Testis (tissue), 3 donors: ENCODE measurements around the gene C19orf25. TPM values are rescaled to one million over a fixed set of nuclear protein-coding genes. Genes with fewer than 3 reads are reported as not detected.

ENCODE experiments used
- DNase-seq: peaks from one replicate; pipeline ENCODE4 v3.0.0-alpha.2; 2019
- H3K27ac ChIP-seq, 2 donors: fragments of 200-600 bp; sonication (generic); one replicate each; pipeline ENCODE4 v1.5.1; 2019
- H3K27me3 ChIP-seq: fragments of 200-600 bp; sonication (generic); one replicate; pipeline ENCODE4 v1.5.1; 2019
- H3K36me3 ChIP-seq: fragments of 200-600 bp; sonication (generic); one replicate; pipeline ENCODE4 v1.5.1; 2017; ENCODE audit warnings: low read depth; ENCODE audit errors: missing control alignments
- H3K4me1 ChIP-seq: fragments of 200-600 bp; sonication (generic); one replicate; pipeline ENCODE4 v1.5.1; 2019
- H3K4me3 ChIP-seq, 2 donors: fragments of 200-600 bp; sonication (generic); one replicate each; pipeline ENCODE4 v1.5.1; 2017 to 2019
- H3K9me3 ChIP-seq: fragments of 200-600 bp; sonication (generic); one replicate; pipeline ENCODE4 v1.5.1; 2017
- POLR2A ChIP-seq: fragments of 450-650 bp; IDR thresholded peaks from one replicate; pipeline ENCODE4 v1.6.1; 2017; ENCODE audit warnings: antibody characterized with exemption, mild to moderate bottlenecking, moderate library complexity
- WGBS, 2 donors: methylation state at CpG; one replicate each; pipeline ENCODE4 v1.1.5; 2018; 5-methylcytosine and 5-hydroxymethylcytosine counted together
- intact Hi-C: fragments of 100-400 bp; cut with DNase I; formaldehyde crosslinking; loops from one replicate; pipeline ENCODE4 v1.15.1; 2023; ENCODE audit warnings: low total_unique reads
- polyA plus RNA-seq: library from polyadenylated mRNA; stranded (reverse); fragments of 350-450 nt; fragmentation: Illumina TruSeq; extraction: RNeasy Lipid Tissue Mini Kit (QIAGEN cat#74804); gene quantifications from one replicate; pipeline ENCODE4 v1.2.3, GENCODE V29; 2014; ENCODE audit warnings: low read depth, low replicate concordance; ENCODE audit not compliant: insufficient read depth
- total RNA-seq, 2 donors: library from RNA; depleted of rRNA; stranded (reverse); fragments of >200 nt; gene quantifications; one replicate each; pipeline ENCODE4 v1.2.3, GENCODE V29; 2016
- TF ChIP-seq, protein P1 (sequence below), 3 experiments: fragments of 450-650 bp in 2 of 3; fragments of 200-600 bp in 1 of 3; sonication (generic) in 1 of 3; IDR thresholded peaks; one replicate each; pipeline ENCODE4 v1.5.1; 2016 to 2019; ENCODE audit warnings: antibody characterized with exemption in 3 of 3, mild to moderate bottlenecking in 2 of 3, moderate library complexity in 1 of 3

The C19orf25 gene
- total and polyA plus RNA-seq, 3 donors from 2014 or later = 39.3 to 72.5 (median 55.4) TPM

DNA sequence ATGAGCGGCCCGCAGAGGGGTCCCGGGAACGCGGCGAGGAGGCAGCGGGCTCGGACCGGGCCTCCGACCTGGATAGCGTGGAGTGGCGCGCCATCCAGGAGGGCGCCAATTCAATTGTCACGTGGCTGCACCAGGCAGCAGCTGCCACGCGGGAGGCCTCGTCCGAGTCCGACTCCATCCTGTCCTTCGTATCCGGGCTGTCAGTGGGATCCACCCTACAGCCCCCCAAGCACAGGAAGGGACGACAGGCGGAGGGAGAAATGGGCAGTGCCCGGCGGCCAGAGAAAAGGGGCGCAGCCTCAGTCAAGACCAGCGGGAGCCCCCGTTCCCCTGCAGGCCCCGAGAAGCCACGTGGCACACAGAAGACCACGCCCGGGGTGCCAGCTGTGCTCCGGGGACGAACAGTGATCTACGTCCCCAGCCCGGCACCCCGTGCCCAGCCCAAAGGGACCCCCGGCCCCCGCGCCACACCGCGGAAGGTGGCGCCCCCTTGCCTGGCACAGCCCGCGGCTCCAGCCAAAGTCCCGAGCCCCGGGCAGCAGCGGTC, 10.7 kb downstream of the C19orf25 start:
- no peak for DNase-seq
- 37 to 64% methylated on average over 5 to 48 of the region's 49 CpGs for WGBS, 2 donors

DNA sequence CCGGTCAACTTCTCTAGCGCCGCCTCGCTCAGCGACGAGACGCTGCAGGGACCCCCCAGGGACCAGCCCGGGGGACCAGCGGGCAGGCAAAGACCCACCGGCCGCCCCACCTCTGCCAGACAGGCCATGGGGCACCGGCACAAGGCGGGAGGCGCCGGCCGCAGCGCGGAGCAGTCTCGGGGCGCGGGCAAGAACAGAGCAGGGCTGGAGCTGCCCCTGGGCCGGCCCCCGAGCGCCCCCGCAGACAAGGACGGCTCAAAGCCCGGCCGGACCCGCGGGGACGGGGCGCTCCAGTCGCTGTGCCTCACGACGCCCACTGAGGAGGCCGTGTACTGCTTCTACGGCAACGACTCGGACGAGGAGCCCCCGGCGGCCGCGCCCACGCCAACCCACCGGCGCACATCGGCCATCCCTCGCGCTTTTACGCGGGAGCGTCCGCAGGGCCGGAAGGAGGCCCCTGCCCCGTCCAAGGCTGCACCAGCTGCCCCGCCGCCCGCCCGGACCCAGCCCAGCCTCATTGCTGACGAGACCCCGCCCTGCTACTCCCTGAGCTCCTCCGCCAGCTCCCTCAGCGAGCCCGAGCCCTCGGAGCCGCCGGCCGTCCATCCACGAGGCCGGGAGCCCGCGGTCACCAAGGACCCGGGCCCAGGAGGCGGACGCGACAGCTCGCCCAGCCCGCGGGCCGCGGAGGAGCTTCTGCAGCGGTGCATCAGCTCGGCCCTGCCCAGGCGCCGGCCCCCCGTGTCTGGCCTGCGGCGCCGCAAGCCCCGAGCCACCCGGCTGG, 11.3 kb downstream of the C19orf25 start:
- Histone ChIP-seq H3K27ac (no peak overlapping the region), H3K4me1 (peaks cover 24% of the 10 kb centered on the region), H3K27me3 (no peaks in the 10 kb centered on the region), H3K4me3 (peak overlapping the region in 1 of 2 donors; percentile 10), H3K9me3 (no peaks in the 10 kb centered on the region), H3K36me3 (no peaks in the 10 kb centered on the region)
- WGBS, 2 donors = 49 to 61% methylated on average over 23 to 92 of the region's 92 CpGs
- TF ChIP-seq POLR2A = no peak
- TF ChIP-seq, protein P1, sequence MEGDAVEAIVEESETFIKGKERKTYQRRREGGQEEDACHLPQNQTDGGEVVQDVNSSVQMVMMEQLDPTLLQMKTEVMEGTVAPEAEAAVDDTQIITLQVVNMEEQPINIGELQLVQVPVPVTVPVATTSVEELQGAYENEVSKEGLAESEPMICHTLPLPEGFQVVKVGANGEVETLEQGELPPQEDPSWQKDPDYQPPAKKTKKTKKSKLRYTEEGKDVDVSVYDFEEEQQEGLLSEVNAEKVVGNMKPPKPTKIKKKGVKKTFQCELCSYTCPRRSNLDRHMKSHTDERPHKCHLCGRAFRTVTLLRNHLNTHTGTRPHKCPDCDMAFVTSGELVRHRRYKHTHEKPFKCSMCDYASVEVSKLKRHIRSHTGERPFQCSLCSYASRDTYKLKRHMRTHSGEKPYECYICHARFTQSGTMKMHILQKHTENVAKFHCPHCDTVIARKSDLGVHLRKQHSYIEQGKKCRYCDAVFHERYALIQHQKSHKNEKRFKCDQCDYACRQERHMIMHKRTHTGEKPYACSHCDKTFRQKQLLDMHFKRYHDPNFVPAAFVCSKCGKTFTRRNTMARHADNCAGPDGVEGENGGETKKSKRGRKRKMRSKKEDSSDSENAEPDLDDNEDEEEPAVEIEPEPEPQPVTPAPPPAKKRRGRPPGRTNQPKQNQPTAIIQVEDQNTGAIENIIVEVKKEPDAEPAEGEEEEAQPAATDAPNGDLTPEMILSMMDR (IDR thresholded peaks at IDR 0.05) = no peak
- DNase-seq = no peak
- intact Hi-C loops = no loop called here

More for the DNA sequence above, 10.7 kb downstream of the C19orf25 start:
- Histone ChIP-seq H3K9me3 (no peaks in the 10 kb centered on the region), H3K27ac (no peak overlapping the region), H3K4me1 (peaks cover 24% of the 10 kb centered on the region), H3K4me3 (peak overlapping the region in 1 of 2 donors; percentile 10), H3K27me3 (no peaks in the 10 kb centered on the region), H3K36me3 (no peaks in the 10 kb centered on the region)
- TF ChIP-seq, protein P1 (IDR thresholded peaks at IDR 0.05) = no peak
- no peak for TF ChIP-seq POLR2A
- intact Hi-C loops = no loop called here

DNA sequence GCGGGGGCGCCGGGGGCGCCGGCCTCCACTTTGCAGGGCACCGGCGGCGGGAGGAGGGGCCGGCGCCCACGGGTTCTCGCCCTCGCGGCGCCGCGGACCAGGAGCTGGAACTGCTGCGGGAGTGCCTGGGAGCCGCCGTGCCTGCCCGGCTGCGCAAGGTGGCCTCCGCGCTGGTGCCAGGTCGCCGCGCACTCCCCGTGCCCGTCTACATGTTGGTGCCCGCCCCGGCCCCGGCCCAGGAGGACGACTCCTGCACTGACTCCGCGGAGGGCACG, 11.9 kb downstream of the C19orf25 start:
- H3K36me3 ChIP-seq = no peaks in the 10 kb centered on the region
- H3K4me3 ChIP-seq = no peak overlapping the region
- peaks cover 24% of the 10 kb centered on the region for H3K4me1 ChIP-seq
- no peak for DNase-seq
- intact Hi-C loops = no loop called here
- no peaks in the 10 kb centered on the region for H3K9me3 ChIP-seq
- TF ChIP-seq, protein P1 (IDR thresholded peaks at IDR 0.05) = no peak
- TF ChIP-seq POLR2A = no peak
- no peaks in the 10 kb centered on the region for H3K27me3 ChIP-seq
- H3K27ac ChIP-seq = no peak overlapping the region
- WGBS, 2 donors = 54% methylated on average over 36 of the region's 36 CpGs; no CpG with 5 or more reads in 1 of the 2 donors

DNA sequence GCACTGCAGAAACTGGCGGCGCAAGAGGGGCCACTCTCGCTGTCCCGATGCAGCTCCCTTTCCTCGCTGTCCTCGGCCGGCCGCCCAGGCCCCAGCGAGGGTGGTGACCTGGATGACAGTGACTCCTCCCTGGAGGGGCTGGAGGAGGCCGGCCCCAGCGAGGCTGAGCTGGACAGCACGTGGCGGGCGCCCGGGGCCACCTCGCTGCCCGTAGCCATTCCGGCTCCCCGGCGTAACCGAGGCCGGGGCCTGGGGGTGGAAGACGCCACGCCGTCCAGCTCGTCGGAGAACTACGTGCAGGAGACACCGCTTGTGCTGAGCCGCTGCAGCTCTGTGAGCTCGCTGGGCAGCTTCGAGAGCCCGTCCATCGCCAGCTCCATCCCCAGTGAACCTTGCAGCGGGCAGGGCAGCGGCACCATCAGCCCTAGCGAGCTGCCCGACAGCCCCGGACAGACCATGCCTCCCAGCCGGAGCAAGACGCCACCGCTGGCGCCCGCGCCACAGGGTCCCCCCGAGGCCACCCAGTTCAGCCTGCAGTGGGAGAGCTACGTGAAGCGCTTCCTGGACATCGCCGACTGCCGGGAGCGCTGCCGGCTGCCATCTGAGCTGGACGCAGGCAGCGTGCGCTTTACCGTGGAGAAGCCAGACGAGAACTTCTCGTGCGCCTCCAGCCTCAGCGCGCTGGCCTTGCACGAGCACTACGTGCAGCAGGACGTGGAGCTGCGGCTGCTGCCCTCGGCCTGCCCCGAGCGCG, 12.4 kb downstream of the C19orf25 start:
- H3K9me3 ChIP-seq = no peaks in the 10 kb centered on the region
- TF ChIP-seq, protein P1 (IDR thresholded peaks at IDR 0.05) = no peak
- TF ChIP-seq POLR2A = no peak
- H3K4me3 ChIP-seq = no peak overlapping the region
- WGBS, 2 donors = 55% methylated on average over 53 of the region's 70 CpGs; no CpG with 5 or more reads in 1 of the 2 donors
- H3K4me1 ChIP-seq = peaks cover 23% of the 10 kb centered on the region
- DNase-seq = no peak
- H3K36me3 ChIP-seq = no peaks in the 10 kb centered on the region
- no peaks in the 10 kb centered on the region for H3K27me3 ChIP-seq
- intact Hi-C loops = no loop called here
- H3K27ac ChIP-seq = no peak overlapping the region
